ENCODE data around the gene LRRC53. TPM values are rescaled to one million over a fixed set of nuclear protein-coding genes. Genes with fewer than 3 reads are reported as not detected.

LRRC53 gene
- total RNA-seq, 1 donor from 2014 or later: not detected

DNA sequence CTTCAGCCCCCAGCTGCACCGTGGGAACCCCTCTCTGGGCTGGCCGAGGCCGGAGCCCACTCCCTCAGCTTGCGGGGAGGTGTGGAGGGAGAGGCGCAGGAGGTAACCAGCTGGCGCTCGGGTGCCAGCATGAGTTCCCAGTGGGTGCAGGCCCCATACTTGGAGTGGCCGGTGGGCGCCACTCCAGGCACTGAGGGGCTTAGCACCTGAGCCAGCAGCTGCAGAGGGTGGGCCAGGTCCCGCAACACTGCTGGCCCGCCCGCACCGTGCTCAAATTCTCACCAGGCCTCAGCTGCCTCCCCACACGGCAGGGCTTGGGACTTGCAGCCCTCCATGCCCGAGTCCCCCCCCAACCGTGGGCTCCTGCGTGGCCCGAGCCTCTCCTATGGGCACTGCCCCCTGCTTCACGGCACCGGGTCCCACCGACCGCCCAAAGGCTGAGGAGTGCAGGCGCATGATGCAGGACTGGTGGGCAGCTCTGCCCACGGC is 47.2 kb downstream of the LRRC53 start:
- DNase-seq (ENCODE audit: low read depth): no peak
- TF ChIP-seq, protein P1, sequence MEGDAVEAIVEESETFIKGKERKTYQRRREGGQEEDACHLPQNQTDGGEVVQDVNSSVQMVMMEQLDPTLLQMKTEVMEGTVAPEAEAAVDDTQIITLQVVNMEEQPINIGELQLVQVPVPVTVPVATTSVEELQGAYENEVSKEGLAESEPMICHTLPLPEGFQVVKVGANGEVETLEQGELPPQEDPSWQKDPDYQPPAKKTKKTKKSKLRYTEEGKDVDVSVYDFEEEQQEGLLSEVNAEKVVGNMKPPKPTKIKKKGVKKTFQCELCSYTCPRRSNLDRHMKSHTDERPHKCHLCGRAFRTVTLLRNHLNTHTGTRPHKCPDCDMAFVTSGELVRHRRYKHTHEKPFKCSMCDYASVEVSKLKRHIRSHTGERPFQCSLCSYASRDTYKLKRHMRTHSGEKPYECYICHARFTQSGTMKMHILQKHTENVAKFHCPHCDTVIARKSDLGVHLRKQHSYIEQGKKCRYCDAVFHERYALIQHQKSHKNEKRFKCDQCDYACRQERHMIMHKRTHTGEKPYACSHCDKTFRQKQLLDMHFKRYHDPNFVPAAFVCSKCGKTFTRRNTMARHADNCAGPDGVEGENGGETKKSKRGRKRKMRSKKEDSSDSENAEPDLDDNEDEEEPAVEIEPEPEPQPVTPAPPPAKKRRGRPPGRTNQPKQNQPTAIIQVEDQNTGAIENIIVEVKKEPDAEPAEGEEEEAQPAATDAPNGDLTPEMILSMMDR (conservative IDR thresholded peaks at IDR 0.05; ENCODE audit: low read depth, low read length): no peak
- H3K4me3 ChIP-seq (ENCODE audit: low read depth, low read length): no peak overlapping the region

DNA sequence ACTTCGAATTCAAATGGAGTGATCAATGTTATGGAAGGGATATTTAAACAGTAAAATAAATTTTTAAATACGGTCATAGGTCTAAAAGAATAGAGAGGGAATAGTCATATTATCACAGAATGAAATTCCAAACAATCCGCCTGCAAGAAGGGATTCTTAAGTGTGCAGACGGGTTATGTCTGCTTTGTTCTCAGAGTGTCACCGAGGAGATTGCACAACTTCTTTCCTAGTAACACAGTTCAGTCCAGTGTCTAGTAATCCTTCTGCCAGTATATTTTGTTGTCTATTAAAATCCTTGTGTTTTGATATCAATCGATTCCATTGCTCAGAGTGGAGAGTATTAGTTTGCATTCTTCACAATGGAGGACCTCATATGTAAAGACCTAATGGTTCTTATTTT is 48.4 kb downstream of the LRRC53 start:
- DNase-seq (ENCODE audit: low read depth): no peak
- no peak overlapping the region for H3K4me3 ChIP-seq (ENCODE audit: low read depth, low read length)
- TF ChIP-seq, protein P1 (conservative IDR thresholded peaks at IDR 0.05; ENCODE audit: low read depth, low read length): no peak

DNA sequence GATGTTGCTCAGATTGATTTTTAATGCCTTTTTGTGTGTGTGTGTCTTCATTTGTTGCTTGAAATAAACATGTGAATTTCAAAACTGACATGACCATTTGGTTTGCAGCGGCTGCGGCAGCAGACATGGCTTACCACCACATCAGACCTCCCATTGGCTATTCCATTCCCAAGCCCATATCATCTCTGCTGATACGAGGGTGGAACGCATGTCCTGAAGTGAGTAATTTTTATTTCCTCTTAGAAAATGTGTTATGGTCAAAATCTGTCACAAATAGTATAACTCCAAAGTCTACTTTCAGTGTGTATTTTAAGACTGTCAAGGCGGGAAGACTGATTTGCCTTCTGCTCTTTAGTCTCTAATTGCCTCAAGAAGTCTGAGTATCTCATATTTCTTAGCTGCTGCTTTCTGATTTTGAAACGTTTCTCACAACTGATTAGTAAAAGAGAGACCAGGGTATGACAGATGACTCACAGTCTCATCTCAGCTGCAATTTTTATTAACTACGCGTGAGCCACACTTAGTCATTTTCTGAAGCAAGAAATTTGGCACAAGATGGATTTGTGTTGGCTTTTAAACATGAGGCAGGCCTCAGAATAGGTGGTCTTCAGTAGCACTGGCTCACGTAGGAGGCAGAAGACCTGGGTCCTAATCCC is 49.0 kb downstream of the LRRC53 start:
- DNase-seq (ENCODE audit: low read depth): no peak
- TF ChIP-seq, protein P1 (conservative IDR thresholded peaks at IDR 0.05; ENCODE audit: low read depth, low read length): no peak
- H3K4me3 ChIP-seq (ENCODE audit: low read depth, low read length): no peak overlapping the region

DNA sequence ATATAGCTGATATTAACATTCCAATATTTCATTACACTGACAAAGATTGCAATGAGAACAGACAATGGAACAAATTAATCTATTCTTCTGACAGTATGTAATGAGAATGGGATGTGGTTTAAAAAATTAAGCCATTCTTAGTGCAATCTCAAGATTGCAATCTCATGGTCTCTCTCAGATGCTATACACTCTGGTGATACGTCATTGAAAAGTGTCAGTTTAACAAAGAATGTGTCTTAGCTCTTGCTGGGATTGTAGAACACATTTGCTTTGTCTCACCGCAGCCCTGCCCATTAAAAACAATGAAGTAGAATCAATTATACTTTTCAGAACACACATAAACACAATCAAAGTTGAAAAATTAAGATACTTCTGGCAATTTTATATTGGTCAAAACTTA is 55.2 kb downstream of the LRRC53 start:
- no peak for DNase-seq (ENCODE audit: low read depth)
- no peak overlapping the region for H3K4me3 ChIP-seq (ENCODE audit: low read depth, low read length)
- TF ChIP-seq, protein P1 (conservative IDR thresholded peaks at IDR 0.05; ENCODE audit: low read depth, low read length): no peak

DNA sequence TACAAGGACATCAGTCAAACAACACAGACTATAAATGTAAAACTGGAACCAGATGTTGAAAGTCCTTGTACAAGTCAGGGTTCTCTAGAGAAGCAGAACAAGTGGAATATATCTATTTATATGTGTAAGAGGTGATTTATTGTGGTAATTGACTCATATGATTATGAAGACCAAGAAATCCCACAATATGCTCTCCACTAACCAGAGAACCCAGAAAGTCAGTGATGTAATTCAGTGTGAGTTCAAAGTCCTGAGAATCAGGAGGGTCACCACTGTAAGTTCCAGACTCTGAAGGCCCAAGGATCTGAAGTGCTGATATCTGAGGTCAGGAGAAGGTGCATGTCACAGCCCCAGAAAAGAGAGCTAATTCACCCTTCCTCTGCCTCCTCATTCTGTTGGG is 57.0 kb downstream of the LRRC53 start:
- TF ChIP-seq, protein P1 (conservative IDR thresholded peaks at IDR 0.05; ENCODE audit: low read depth, low read length): no peak

DNA sequence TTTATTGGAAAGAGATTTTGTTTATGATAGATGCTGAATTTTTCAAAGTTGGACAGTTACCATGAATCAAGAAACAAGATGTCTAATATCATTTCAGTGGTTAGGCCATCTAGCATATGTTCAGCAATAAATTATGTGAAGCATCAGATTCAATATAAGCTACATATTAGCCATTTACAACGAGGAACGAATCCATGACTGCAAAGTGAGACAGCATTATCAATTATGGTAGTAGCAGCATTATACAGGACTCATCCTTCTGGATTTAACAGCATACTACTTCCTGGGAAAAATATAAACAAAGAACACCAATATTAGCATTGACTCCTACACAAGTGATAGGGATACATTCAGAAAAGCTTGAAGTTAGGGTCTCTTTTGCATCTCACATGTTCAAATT is 59.1 kb downstream of the LRRC53 start:
- TF ChIP-seq, protein P1 (conservative IDR thresholded peaks at IDR 0.05; ENCODE audit: low read depth, low read length): no peak
- H3K4me3 ChIP-seq (ENCODE audit: low read depth, low read length): no peak overlapping the region
- no peak for DNase-seq (ENCODE audit: low read depth)

More for the DNA sequence above, 57.0 kb downstream of the LRRC53 start:
- no peak for DNase-seq (ENCODE audit: low read depth)
- no peak overlapping the region for H3K4me3 ChIP-seq (ENCODE audit: low read depth, low read length)

DNA sequence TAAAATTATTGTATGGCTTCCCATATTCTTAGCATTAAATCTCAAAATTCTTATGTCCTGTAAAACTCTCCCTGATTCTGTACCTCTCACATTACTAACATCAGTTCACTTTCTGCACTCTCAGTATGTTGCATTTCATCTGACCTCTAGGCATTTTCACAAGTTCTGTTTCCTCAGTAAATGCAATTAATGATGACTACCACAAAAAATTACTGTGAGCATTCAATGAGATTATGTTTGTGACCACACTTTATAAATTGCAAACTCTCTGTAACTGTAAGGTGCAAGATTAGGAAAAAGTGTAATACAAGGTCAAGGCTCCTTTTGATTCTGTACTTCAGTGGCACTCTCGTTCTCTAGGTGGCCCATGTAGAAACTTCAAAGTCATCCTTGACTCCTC is 60.4 kb downstream of the LRRC53 start:
- TF ChIP-seq, protein P1 (conservative IDR thresholded peaks at IDR 0.05; ENCODE audit: low read depth, low read length): no peak
- DNase-seq (ENCODE audit: low read depth): no peak
- no peak overlapping the region for H3K4me3 ChIP-seq (ENCODE audit: low read depth, low read length)
